Smooth muscle cell (in vitro differentiated cells): ENCODE data around the gene ECM2. TPM values are rescaled to one million over a fixed set of nuclear protein-coding genes. Genes with fewer than 3 reads are reported as not detected.

ENCODE experiments used
- DNase-seq: peaks from one replicate; lab custom pipeline; 2025; ENCODE audit not compliant: unreplicated experiment; lab: John Stamatoyannopoulos, UW
- H2AFZ ChIP-seq: fragments of 200-600 bp; sonication (generic); 2 replicates; pipeline ENCODE4 v1.6.0; 2016; ENCODE audit warnings: antibody characterized with exemption, low read depth, mild to moderate bottlenecking
- H3F3A ChIP-seq: fragments of 200-600 bp; sonication (generic); 2 replicates; pipeline ENCODE4 v1.6.0; 2017; ENCODE audit warnings: antibody characterized with exemption, low read depth
- H3K27ac ChIP-seq: fragments of 200-600 bp; sonication (generic); 2 replicates; pipeline ENCODE4 v1.5.1; 2016; ENCODE audit warnings: low read depth, mild to moderate bottlenecking
- H3K27me3 ChIP-seq: fragments of 200-600 bp; sonication (generic); 2 replicates; pipeline ENCODE4 v1.6.1; 2016; ENCODE audit warnings: low read depth, mild to moderate bottlenecking
- H3K36me3 ChIP-seq: fragments of 200-600 bp; sonication (generic); 2 replicates; pipeline ENCODE4 v1.5.1; 2016; ENCODE audit warnings: low read depth
- H3K4me1 ChIP-seq: fragments of 200-600 bp; sonication (generic); 2 replicates; pipeline ENCODE4 v1.5.1; 2016; ENCODE audit warnings: low read depth
- H3K4me2 ChIP-seq: fragments of 200-600 bp; sonication (generic); 2 replicates; pipeline ENCODE4 v1.6.0; 2016; ENCODE audit warnings: mild to moderate bottlenecking
- H3K4me3 ChIP-seq: fragments of 200-600 bp; sonication (generic); 2 replicates; pipeline ENCODE4 v1.5.1; 2016; ENCODE audit warnings: mild to moderate bottlenecking
- H3K79me2 ChIP-seq: fragments of 200-600 bp; sonication (generic); 2 replicates; pipeline ENCODE4 v1.6.0; 2016; ENCODE audit warnings: low read depth, mild to moderate bottlenecking
- H3K9ac ChIP-seq: fragments of 200-600 bp; sonication (generic); 2 replicates; pipeline ENCODE4 v1.6.0; 2016; ENCODE audit warnings: low read depth
- H3K9me3 ChIP-seq: fragments of 200-600 bp; sonication (generic); replicated peaks from 2 replicates; pipeline ENCODE4 v1.5.1; 2016; ENCODE audit warnings: low read depth
- H4K20me1 ChIP-seq: fragments of 200-600 bp; sonication (generic); 2 replicates; pipeline ENCODE4 v1.6.0; 2016; ENCODE audit warnings: low read depth
- CTCF ChIP-seq: fragments of 200-600 bp; sonication (generic); IDR thresholded peaks from 2 replicates; pipeline ENCODE4 v1.5.1; 2017; ENCODE audit warnings: borderline replicate concordance, mild to moderate bottlenecking, antibody characterized with exemption; ENCODE audit not compliant: insufficient read depth, poor library complexity, severe bottlenecking
- WGBS: methylation state at CpG from one replicate; pipeline ENCODE4 v1.1.7; 2016; ENCODE audit warnings: low lambda C conversion rate; 5-methylcytosine and 5-hydroxymethylcytosine counted together
- microRNA-seq: library from miRNA; unstranded; fragments of <30 nt; microRNA quantifications from one replicate; pipeline ENCODE4, GENCODE V29; 2016; ENCODE audit warnings: borderline number of aligned reads
- polyA plus RNA-seq: library from polyadenylated mRNA; unstranded; fragments of >200 nt; fragmentation: Nextera tagmentation; extraction: Ambion mirVana; gene quantifications from 2 replicates; pipeline ENCODE4 v1.2.1, GENCODE V29; 2016
- small RNA-seq: library from RNA; depleted of rRNA; stranded (forward); fragments of <200 nt; gene quantifications from one replicate; pipeline ENCODE3, GENCODE V24; 2014
- total RNA-seq: library from RNA; depleted of rRNA; stranded (reverse); fragments of >200 nt; gene quantifications from 2 replicates; pipeline ENCODE4 v1.2.3, GENCODE V29; 2014

ECM2 gene
- total and polyA plus RNA-seq, 2 experiments from 2014 or later = 0.27 to 0.37 TPM

DNA sequence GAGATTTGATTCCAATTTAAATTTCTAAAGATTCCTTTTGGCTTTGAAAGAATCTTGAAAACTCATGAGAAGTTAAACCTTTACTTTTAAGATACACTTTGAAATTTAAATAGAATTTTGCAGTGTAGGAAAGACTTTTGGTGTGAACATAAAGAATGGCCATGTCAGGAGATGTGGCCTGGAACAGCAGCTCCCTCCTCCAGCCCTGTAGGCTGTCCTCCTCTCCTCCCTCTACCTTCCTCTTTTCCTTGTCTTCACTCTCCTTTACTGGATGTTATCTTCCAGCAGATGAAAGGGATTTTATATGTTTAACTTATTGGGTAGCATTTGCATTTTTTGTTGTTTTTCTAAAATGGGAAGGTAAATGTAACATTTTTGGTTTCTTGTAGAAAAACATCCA is 72.4 kb downstream of the ECM2 start:
- H3K27me3 ChIP-seq = no peaks in the 10 kb centered on the region
- H3K9ac ChIP-seq = peak overlapping the region; percentile 22
- H3K9me3 ChIP-seq = no peaks in the 10 kb centered on the region
- peak overlapping the region; percentile 73 for H3K27ac ChIP-seq
- no peak for TF ChIP-seq CTCF
- peaks cover 24% of the 10 kb centered on the region for H3F3A ChIP-seq
- H3K4me1 ChIP-seq = no peaks in the 10 kb centered on the region
- no peaks in the 10 kb centered on the region for H4K20me1 ChIP-seq
- DNase-seq = no peak
- no peaks in the 10 kb centered on the region for H3K36me3 ChIP-seq
- no peaks in the 10 kb centered on the region for H3K79me2 ChIP-seq
- peak overlapping the region; percentile 74 for H3K4me2 ChIP-seq
- H2AFZ ChIP-seq = peak overlapping the region; percentile 8
- no peak overlapping the region for H3K4me3 ChIP-seq

- Histone ChIP-seq H2AFZ (no peak overlapping the region), H3K4me3 (no peak overlapping the region), H3K79me2 (no peaks in the 10 kb centered on the region), H3K27me3 (no peaks in the 10 kb centered on the region), H3K9me3 (no peaks in the 10 kb centered on the region), H3K9ac (no peak overlapping the region), H3K36me3 (no peaks in the 10 kb centered on the region), H4K20me1 (no peaks in the 10 kb centered on the region), H3K27ac (no peak overlapping the region), H3K4me1 (no peaks in the 10 kb centered on the region), H3K4me2 (no peak overlapping the region), H3F3A (no peaks in the 10 kb centered on the region)
- TF ChIP-seq CTCF = no peak
- DNase-seq = no peak
- 96% methylated on average over 4 of the region's 4 CpGs for WGBS
Observed at GRCh38 chr9:92457576-92457975, 78.2 kb downstream of the ECM2 start.

GRCh38 chr9:92455217-92455616 is 80.6 kb downstream of the ECM2 start:
- H3K79me2 ChIP-seq = no peaks in the 10 kb centered on the region
- peak; percentile 10 for TF ChIP-seq CTCF
- no peak overlapping the region for H3K4me2 ChIP-seq
- no peaks in the 10 kb centered on the region for H3K36me3 ChIP-seq
- DNase-seq = no peak
- H3K4me1 ChIP-seq = no peaks in the 10 kb centered on the region
- H3K27ac ChIP-seq = no peak overlapping the region
- no peak overlapping the region for H3K9ac ChIP-seq
- no peaks in the 10 kb centered on the region for H3K27me3 ChIP-seq
- H2AFZ ChIP-seq = no peak overlapping the region
- whole genome bisulfite sequencing = 82% methylated on average over 3 of the region's 3 CpGs
- H3K9me3 ChIP-seq = no peaks in the 10 kb centered on the region
- H3F3A ChIP-seq = no peaks in the 10 kb centered on the region
- H3K4me3 ChIP-seq = no peak overlapping the region
- H4K20me1 ChIP-seq = no peaks in the 10 kb centered on the region

- H3K9ac ChIP-seq = no peak overlapping the region
- H3K79me2 ChIP-seq = no peaks in the 10 kb centered on the region
- H3K4me3 ChIP-seq = no peak overlapping the region
- no peaks in the 10 kb centered on the region for H3K9me3 ChIP-seq
- DNase-seq = no peak
- no peaks in the 10 kb centered on the region for H3K36me3 ChIP-seq
- no peak overlapping the region for H3K27ac ChIP-seq
- H3K27me3 ChIP-seq = no peaks in the 10 kb centered on the region
- H4K20me1 ChIP-seq = no peaks in the 10 kb centered on the region
- TF ChIP-seq CTCF = no peak
- no peak overlapping the region for H3K4me2 ChIP-seq
- H3K4me1 ChIP-seq = no peaks in the 10 kb centered on the region
- no peaks in the 10 kb centered on the region for H3F3A ChIP-seq
- no peak overlapping the region for H2AFZ ChIP-seq
Observed at GRCh38 chr9:92446536-92446935, 89.3 kb downstream of the ECM2 start.

Small RNA genes lying within 50 kb of the gene (microRNA-seq; reads per million reads assigned to microRNA genes)
- gene MIR4670 = not detected

Small RNA genes lying within 50 kb of the gene (small RNA-seq; reads per million reads assigned to genes)
- gene AL157827.1 (not detected), gene MIR4670 (not detected)

Other genes starting within 250 kb of the ECM2 start
- gene IARS1, start 242.3 kb downstream of the ECM2 start, total RNA-seq = 150 and 208 TPM in 2 replicates
- gene IARS1, start 242.3 kb downstream of the ECM2 start, polyA plus RNA-seq = 85.0 and 93.0 TPM in 2 replicates
- gene NOL8, start 210.6 kb downstream of the ECM2 start, total RNA-seq = 13.0 and 21.3 TPM in 2 replicates
- 15.1 and 16.9 TPM in 2 replicates for gene NOL8, start 210.6 kb downstream of the ECM2 start, polyA plus RNA-seq
- 4.2 and 10.8 TPM in 2 replicates for gene CENPP, start 210.0 kb downstream of the ECM2 start, total RNA-seq
- 12.1 and 17.5 TPM in 2 replicates for gene CENPP, start 210.0 kb downstream of the ECM2 start, polyA plus RNA-seq
- 27.4 and 67.9 TPM in 2 replicates for gene OGN, start 131.4 kb downstream of the ECM2 start, total RNA-seq
- gene OGN, start 131.4 kb downstream of the ECM2 start, polyA plus RNA-seq = 11.2 and 27.8 TPM in 2 replicates
- not detected in 2 replicates for gene OMD, start 111.5 kb downstream of the ECM2 start, total RNA-seq
- gene OMD, start 111.5 kb downstream of the ECM2 start, polyA plus RNA-seq = 0.17 TPM in 1 of 2 replicates, not detected in the other
- 17.0 and 42.9 TPM in 2 replicates for gene ASPN, start 53.5 kb downstream of the ECM2 start, total RNA-seq
- gene ASPN, start 53.5 kb downstream of the ECM2 start, polyA plus RNA-seq = 9.1 and 30.0 TPM in 2 replicates
- gene IPPK, start 134.1 kb upstream of the ECM2 start, total RNA-seq = 20.6 and 22.1 TPM in 2 replicates
- 9.4 and 13.1 TPM in 2 replicates for gene IPPK, start 134.1 kb upstream of the ECM2 start, polyA plus RNA-seq
- 29.1 and 32.2 TPM in 2 replicates for gene BICD2, start 228.8 kb upstream of the ECM2 start, total RNA-seq
- gene BICD2, start 228.8 kb upstream of the ECM2 start, polyA plus RNA-seq = 27.5 and 28.1 TPM in 2 replicates